Small intestine (tissue), 7 donors: ENCODE data around the gene KRT86. TPM values are rescaled to one million over a fixed set of nuclear protein-coding genes. Genes with fewer than 3 reads are reported as not detected.
A peak's percentile ranks its signal among the peaks of the same experiment; 100 is the strongest.
"Not testable (repeated sequence)": the region's sequence is repeated elsewhere in the genome, so short reads cannot be mapped to it uniquely, and the experiment has no call there.

Experiments used
- DNase-seq, 2 donors: peaks; one replicate each; pipeline versions ENCODE4 v3.0.0 to v3.0.0-alpha.2; 2013
- FAIRE-seq: peaks from 2 replicates; lab custom pipeline; 2012; peaks lifted over from hg19 to GRCh38; lab: Jason Lieb, UNC
- H3K27ac ChIP-seq, 3 donors: one replicate each; pipeline ENCODE4 v1.5.1; 2013; ENCODE audit warnings: low read length in 2 of 3, mild to moderate bottlenecking in 2 of 3, control low read depth in 1 of 3, inconsistent platforms in 1 of 3, low read depth in 1 of 3, moderate library complexity in 1 of 3
- H3K27me3 ChIP-seq, 3 donors: one replicate each; pipeline ENCODE4 v1.6.1; 2013; ENCODE audit warnings: low read length in 3 of 3, inconsistent platforms in 1 of 3; ENCODE audit not compliant: control insufficient read depth in 3 of 3, insufficient read depth in 3 of 3
- H3K36me3 ChIP-seq, 3 donors: one replicate each; pipeline ENCODE4 v1.6.1; 2013; ENCODE audit warnings: low read length in 3 of 3, inconsistent platforms in 1 of 3, low read depth in 1 of 3, mild to moderate bottlenecking in 1 of 3, moderate library complexity in 1 of 3; ENCODE audit not compliant: control insufficient read depth in 3 of 3, insufficient read depth in 2 of 3
- H3K4me1 ChIP-seq, 3 donors: one replicate each; pipeline ENCODE4 v1.6.1; 2013; ENCODE audit warnings: low read length in 2 of 3, inconsistent platforms in 1 of 3, low read depth in 1 of 3, mild to moderate bottlenecking in 1 of 3, moderate library complexity in 1 of 3; ENCODE audit not compliant: control insufficient read depth in 3 of 3, insufficient read depth in 2 of 3
- H3K4me3 ChIP-seq, 3 donors: one replicate each; pipeline ENCODE4 v1.5.1; 2013; ENCODE audit warnings: low read length in 3 of 3, control low read depth in 1 of 3, inconsistent platforms in 1 of 3, low read depth in 1 of 3, mild to moderate bottlenecking in 1 of 3, moderate library complexity in 1 of 3
- H3K9me3 ChIP-seq, 2 donors: one replicate each; pipeline ENCODE4 v1.6.1; 2013; ENCODE audit warnings: low read depth in 1 of 2, low read length in 1 of 2; ENCODE audit not compliant: control insufficient read depth in 2 of 2, insufficient read depth in 1 of 2
- WGBS, 3 donors: extraction: QIAGEN DNeasy Blood & Tissue Kit; methylation state at CpG; one replicate each; pipeline ENCODE4 v1.1.7; 2013; 5-methylcytosine and 5-hydroxymethylcytosine counted together
- polyA plus RNA-seq, 4 donors: library from polyadenylated mRNA; stranded (reverse) in 3 of 4; unstranded in 1 of 4; fragments of 200-250 nt in 3 of 4; fragments of 120-200 nt in 1 of 4; gene quantifications; one replicate each; pipeline versions ENCODE4 v1.2.1 to v1.2.3, GENCODE V29; 2013
- donor health status: healthy with polysubstance abuse.
- donor health status: control.
- donor health status: control.
- donor health status: Bipolar disorder and iron deficiency.
- donor health status: healthy.

The KRT86 gene
- polyA plus RNA-seq, 4 donors = 0.01 to 0.84 (median 0.54) TPM; not detected in 1

DNA sequence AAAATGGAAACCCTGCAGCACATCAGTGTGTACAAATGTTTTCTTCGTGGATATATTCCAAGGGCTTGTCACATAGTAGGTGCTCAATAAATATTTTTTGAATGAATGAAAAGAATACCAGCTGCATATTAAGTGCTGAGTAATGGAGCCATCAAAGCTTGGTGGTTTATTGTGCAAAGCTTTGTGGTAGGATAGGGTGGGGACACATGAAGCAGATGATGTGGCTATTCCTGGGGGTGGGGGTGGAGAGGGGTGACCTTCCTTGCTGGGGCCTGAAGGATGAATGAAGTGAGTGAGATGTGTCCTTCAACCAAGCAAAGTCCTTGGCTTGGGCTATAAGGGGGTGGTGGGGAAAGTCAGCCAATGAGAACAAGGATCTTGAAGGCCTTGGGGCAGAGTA is 21.2 kb downstream of the KRT86 start:
- H3K9me3 ChIP-seq = no peaks in the 10 kb centered on the region
- 77 to 90% (median 84%) methylated on average over 1 of the region's 1 CpG for WGBS, 3 donors
- H3K27ac ChIP-seq = no peak overlapping the region
- peaks cover 0 to 25% (median 7%) of the 10 kb centered on the region in 3 donors for H3K27me3 ChIP-seq
- FAIRE-seq (no peak), DNase-seq (no peak)
- H3K36me3 ChIP-seq = no peaks in the 10 kb centered on the region
- no peak overlapping the region for H3K4me3 ChIP-seq
- H3K4me1 ChIP-seq = no peaks in the 10 kb centered on the region

DNA sequence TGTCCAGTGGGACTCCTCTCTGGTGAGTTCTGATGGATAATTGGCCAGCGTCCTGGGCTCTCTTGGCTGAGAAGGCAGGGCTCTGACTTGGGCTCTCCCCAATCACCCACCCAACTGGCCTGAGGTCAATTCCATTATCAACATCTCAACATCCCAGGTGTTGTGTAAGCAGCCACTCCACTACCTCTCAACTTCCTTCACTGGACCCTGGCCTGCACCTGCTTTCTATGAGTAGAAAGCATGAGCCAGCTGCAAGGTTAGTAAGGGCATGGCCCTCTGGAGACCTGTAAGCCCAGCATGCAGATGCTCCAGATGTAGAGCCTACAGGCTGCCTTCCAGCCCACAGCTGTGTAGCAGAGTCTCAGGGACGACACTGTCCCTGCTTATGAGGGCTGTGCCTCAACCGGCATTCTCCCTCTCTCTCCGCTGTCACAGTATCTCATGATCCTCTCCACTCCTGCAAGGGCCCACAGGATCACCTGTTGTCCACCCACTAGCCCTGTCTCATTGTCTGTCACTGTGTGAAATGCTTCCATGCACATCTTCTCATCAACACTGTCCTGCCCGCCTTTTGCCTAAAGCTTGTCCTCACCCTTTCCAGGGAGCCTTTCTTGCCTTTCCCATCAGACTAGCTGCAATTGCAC is 22.2 kb downstream of the KRT86 start:
- no peak overlapping the region for H3K4me3 ChIP-seq
- H3K27me3 ChIP-seq = peaks cover 0 to 24% (median 7%) of the 10 kb centered on the region in 3 donors
- no peaks in the 10 kb centered on the region for H3K36me3 ChIP-seq
- 85 to 94% (median 87%) methylated on average over 5 of the region's 5 CpGs for WGBS, 3 donors
- FAIRE-seq (no peak), DNase-seq (no peak)
- H3K9me3 ChIP-seq = no peaks in the 10 kb centered on the region
- H3K27ac ChIP-seq = no peak overlapping the region
- no peaks in the 10 kb centered on the region for H3K4me1 ChIP-seq

DNA sequence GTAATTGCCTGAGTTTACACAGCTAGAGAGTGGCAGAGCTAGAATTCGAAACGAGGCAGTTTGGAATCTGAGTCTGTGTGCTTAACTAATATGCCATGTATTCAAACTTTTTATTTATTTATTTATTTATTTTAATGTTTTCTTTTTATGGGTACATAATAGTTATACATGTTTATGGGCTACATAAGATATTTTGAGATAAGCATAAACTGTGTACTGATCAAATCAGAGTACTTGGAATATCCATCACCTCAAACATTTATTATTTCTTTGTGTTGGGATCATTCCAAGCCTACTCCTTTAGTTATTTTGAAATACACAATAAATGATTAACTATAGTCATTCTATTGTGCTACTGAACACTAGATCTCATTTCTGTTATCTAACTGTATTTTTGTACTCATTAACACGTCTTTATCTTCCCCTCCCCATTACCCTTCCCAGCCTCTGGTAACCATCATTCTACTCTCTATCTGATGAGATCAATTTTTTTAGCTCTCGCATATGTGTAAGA is 24.3 kb downstream of the KRT86 start:
- Histone ChIP-seq H3K9me3 (no peaks in the 10 kb centered on the region), H3K4me1 (no peaks in the 10 kb centered on the region), H3K36me3 (no peaks in the 10 kb centered on the region), H3K27ac (no peak overlapping the region), H3K4me3 (no peak overlapping the region), H3K27me3 (peaks cover 0 to 18% (median 7%) of the 10 kb centered on the region in 3 donors)
- DNase-seq (peak in 1 of 2 donors; percentile 29), FAIRE-seq (no peak)
- 13 to 52% (median 38%) methylated on average over 4 of the region's 4 CpGs for WGBS, 3 donors

DNA sequence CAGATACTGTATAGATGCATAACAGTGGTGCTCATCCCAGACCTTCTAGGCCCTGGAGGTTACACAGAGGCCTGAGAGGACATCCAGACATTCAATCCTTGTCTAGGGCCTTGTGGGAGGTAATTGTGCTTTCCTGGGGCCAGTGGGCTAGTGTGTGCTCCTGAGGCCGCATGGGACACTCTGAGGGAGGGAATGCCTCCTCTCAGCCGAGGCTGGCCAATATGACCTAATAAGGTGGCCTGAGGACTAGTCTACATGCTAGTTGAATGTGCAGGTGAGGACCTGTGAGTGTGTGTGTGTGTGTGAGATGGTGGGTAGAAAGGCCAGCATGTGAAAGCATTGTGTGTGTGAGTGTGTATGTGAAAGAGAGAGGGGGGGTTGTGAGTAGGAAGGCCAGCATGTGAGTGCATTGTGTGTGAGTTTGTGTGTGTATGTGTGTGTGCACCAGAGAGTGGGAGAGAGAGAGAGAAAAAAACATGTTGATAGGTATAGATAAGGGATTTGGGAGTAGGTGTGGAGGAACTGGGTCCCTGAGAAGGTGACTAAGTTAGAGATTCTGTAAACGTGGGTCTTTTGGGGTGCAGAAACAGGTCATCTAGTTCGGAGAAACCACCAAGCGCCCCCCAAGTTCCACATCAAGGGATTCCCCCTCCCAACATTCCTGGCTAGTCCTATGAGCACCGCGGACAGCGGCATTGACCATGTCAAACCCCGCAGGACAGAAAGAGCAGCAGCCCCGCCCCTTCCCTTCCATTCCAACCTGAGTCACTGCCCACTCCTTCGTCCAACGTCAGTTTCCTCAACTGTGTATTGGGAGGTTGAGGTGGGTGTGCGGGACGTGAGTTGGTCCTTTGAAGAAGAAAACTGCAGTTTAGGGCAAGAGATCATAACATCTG is 26.6 kb downstream of the KRT86 start:
- H3K27ac ChIP-seq = no peak overlapping the region
- no peak for FAIRE-seq
- DNase-seq = no peak
- H3K9me3 ChIP-seq = no peaks in the 10 kb centered on the region
- WGBS, 3 donors = 60 to 82% (median 80%) methylated on average over 14 of the region's 14 CpGs
- H3K36me3 ChIP-seq = no peaks in the 10 kb centered on the region
- H3K4me1 ChIP-seq = no peaks in the 10 kb centered on the region
- H3K4me3 ChIP-seq = no peak overlapping the region
- peaks cover 0 to 14% (median 3%) of the 10 kb centered on the region in 3 donors for H3K27me3 ChIP-seq

DNA sequence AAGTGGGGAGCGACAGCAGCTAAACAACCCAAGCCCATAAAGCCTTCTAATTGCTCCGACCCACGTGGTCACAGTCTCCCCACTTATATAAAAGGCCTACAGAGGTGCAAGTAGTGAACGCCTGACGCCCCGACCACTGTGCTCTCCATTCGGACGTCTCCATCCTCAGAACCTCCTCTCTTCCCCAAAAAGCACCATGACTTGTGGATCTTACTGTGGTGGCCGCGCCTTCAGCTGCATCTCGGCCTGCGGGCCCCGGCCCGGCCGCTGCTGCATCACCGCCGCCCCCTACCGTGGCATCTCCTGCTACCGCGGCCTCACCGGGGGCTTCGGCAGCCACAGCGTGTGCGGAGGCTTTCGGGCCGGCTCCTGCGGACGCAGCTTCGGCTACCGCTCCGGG is 27.3 kb downstream of the KRT86 start:
- not testable (repeated sequence) for H3K4me3 ChIP-seq, H3K36me3 ChIP-seq, H3K27ac ChIP-seq, DNase-seq, FAIRE-seq, H3K9me3 ChIP-seq, H3K4me1 ChIP-seq
- H3K27me3 ChIP-seq = peaks cover 0 to 11% (median 3%) of the 10 kb centered on the region in 3 donors
- 86 to 87% (median 87%) methylated on average over 18 to 23 of the region's 31 CpGs for WGBS, 3 donors

DNA sequence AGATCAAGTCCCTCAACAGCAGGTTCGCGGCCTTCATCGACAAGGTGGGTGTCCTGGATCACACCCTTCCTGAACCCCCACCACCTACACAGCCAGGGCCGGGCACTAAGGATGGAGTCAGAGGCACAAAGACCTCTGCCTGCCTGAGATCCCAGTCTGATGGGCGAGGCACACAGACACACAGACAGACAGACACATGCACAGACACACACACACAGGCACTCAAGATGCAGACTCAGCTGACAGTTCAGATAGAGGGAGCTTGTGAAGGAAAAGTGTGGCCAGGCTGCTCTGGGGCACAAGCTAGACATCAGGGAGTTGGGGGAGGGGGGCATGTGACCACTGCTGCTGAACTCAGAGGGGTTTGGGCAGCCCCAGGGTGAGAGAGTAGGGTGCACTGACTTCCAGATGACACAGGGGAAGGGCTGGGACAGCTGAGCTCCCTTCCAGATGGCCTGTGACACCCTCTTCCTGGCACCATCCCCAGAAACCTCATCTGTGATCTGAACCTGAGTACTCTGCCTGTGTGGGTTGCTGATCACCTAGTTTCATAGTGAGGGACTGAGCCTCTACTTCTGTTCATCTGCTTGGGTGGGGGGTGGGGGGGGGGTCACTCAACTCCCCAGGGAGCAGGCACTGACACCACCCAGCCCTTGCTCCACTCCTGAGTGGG is 27.9 kb downstream of the KRT86 start:
- FAIRE-seq, DNase-seq, H3K27me3 ChIP-seq, H3K4me3 ChIP-seq, H3K27ac ChIP-seq, H3K4me1 ChIP-seq, H3K9me3 ChIP-seq, H3K36me3 ChIP-seq: not testable (repeated sequence)
- no CpG with 5 or more reads among the region's 5 CpGs for WGBS, 3 donors

DNA sequence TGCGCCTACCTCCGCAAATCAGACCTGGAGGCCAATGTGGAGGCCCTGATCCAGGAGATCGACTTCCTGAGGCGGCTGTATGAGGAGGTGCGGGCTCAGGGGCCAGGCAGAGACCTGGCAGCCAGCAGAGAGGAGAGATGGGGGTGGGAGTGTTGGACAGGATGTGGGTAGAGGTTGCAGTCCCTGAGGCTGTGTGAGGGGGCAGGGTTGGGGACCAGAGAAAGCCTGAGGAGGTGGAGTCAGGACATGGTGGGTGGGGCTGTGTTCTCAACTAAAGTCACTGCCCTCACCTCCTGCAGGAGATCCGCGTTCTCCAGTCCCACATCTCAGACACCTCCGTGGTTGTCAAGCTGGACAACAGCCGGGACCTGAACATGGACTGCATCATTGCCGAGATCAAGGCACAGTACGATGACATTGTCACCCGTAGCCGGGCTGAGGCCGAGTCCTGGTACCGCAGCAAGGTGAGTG is 30.5 kb downstream of the KRT86 start:
- H3K4me3 ChIP-seq, H3K4me1 ChIP-seq, H3K9me3 ChIP-seq, H3K27ac ChIP-seq, H3K36me3 ChIP-seq, FAIRE-seq, DNase-seq: not testable (repeated sequence)
- whole genome bisulfite sequencing, 3 donors = 80 to 87% (median 80%) methylated on average over 14 to 15 of the region's 15 CpGs
- peaks cover 3 to 21% (median 4%) of the 10 kb centered on the region in 3 donors for H3K27me3 ChIP-seq
